C1 segment of cervical spinal cord (tissue), 14 donors: ENCODE measurements around the gene DDC.
"Not testable (repeated sequence)": the region's sequence is repeated elsewhere in the genome, so short reads cannot be mapped to it uniquely, and the experiment has no call there.

ENCODE experiments used
- DNase-seq, 14 donors: peaks; one replicate each; lab custom pipeline; 2025; lab: John Stamatoyannopoulos, UW

The DDC gene

GRCh38 chr7:50589364-50589763 is 24.2 kb upstream of the DDC start:
- no peak for DNase-seq

- DNase-seq: no peak
Observed at GRCh38 chr7:50588937-50589336, 23.7 kb upstream of the DDC start.

GRCh38 chr7:50587737-50588136 is 22.5 kb upstream of the DDC start:
- DNase-seq: no peak

GRCh38 chr7:50584793-50585408 is 19.7 kb upstream of the DDC start:
- DNase-seq: no peak

GRCh38 chr7:50584386-50584785 is 19.2 kb upstream of the DDC start:
- no peak for DNase-seq

GRCh38 chr7:50583295-50583694 is 18.1 kb upstream of the DDC start:
- DNase-seq: not testable (repeated sequence)

GRCh38 chr7:50582271-50582670 is 17.1 kb upstream of the DDC start:
- DNase-seq: not testable (repeated sequence)

- DNase-seq: not testable (repeated sequence)
Observed at GRCh38 chr7:50580666-50581065, 15.5 kb upstream of the DDC start.

GRCh38 chr7:50580057-50580456 is 14.9 kb upstream of the DDC start:
- no peak for DNase-seq

- DNase-seq: not testable (repeated sequence)
Observed at GRCh38 chr7:50578105-50578504, 12.9 kb upstream of the DDC start.

- DNase-seq: no peak
Observed at GRCh38 chr7:50577569-50577968, 12.4 kb upstream of the DDC start.

GRCh38 chr7:50576388-50576787 is 11.2 kb upstream of the DDC start:
- not testable (repeated sequence) for DNase-seq

- DNase-seq: no peak
Observed at GRCh38 chr7:50567715-50568261, 2.6 kb upstream of the DDC start.

- no peak for DNase-seq
Observed at GRCh38 chr7:50565977-50566376, 772 bp upstream of the DDC start.

- no peak for DNase-seq
Observed at GRCh38 chr7:50565559-50565916, 333 bp upstream of the DDC start.

GRCh38 chr7:50564171-50564570 is 1.0 kb downstream of the DDC start:
- no peak for DNase-seq

GRCh38 chr7:50562136-50562535 is 3.1 kb downstream of the DDC start:
- DNase-seq: no peak

GRCh38 chr7:50560865-50561351 is 4.3 kb downstream of the DDC start:
- no peak for DNase-seq

GRCh38 chr7:50559881-50560280 is 5.3 kb downstream of the DDC start:
- DNase-seq: no peak

- DNase-seq: no peak
Observed at GRCh38 chr7:50558294-50559053, 6.7 kb downstream of the DDC start.

- DNase-seq: no peak
Observed at GRCh38 chr7:50557099-50557498, 8.1 kb downstream of the DDC start.

- no peak for DNase-seq
Observed at GRCh38 chr7:50556247-50556991, 8.8 kb downstream of the DDC start.
